GM18951 (cell line): Measurements from ENCODE around the gene REL.
"Not testable (repeated sequence)": the region's sequence is repeated elsewhere in the genome, so short reads cannot be mapped to it uniquely, and the experiment has no call there.

Source experiments
- POLR2A ChIP-seq: IDR thresholded peaks from 4 replicates; pipeline ENCODE4 v1.6.1; 2011; ENCODE audit warnings: mild to moderate bottlenecking; ENCODE audit not compliant: insufficient read length, insufficient read depth; ENCODE audit errors: extremely low read depth
- in situ Hi-C: fragments of 300-500 bp; cut with MboI; formaldehyde crosslinking; loops from one replicate; pipeline ENCODE4 v1.12.0; 2022; ENCODE audit warnings: low sequenced_read_pairs, mixed read lengths, inconsistent platforms; ENCODE audit not compliant: unreplicated experiment

The REL gene

GRCh38 chr2:60884800-60885199 is 3.4 kb downstream of the REL start:
- TF ChIP-seq POLR2A: no peak
- in situ Hi-C loops: no loop called here

GRCh38 chr2:60885683-60886082 is 4.3 kb downstream of the REL start:
- no peak for TF ChIP-seq POLR2A
- in situ Hi-C loops: no loop called here

- in situ Hi-C loops: no loop called here
- TF ChIP-seq POLR2A: no peak
Observed at GRCh38 chr2:60886991-60887390, 5.6 kb downstream of the REL start.

GRCh38 chr2:60888853-60889252 is 7.5 kb downstream of the REL start:
- no peak for TF ChIP-seq POLR2A
- in situ Hi-C loops: no loop called here

GRCh38 chr2:60889581-60890392 is 8.4 kb downstream of the REL start:
- in situ Hi-C loops: not testable (repeated sequence)

GRCh38 chr2:60890393-60890707 is 9.0 kb downstream of the REL start:
- TF ChIP-seq POLR2A: no peak
- in situ Hi-C loops: no loop called here

- in situ Hi-C loops: no loop called here
- TF ChIP-seq POLR2A: no peak
Observed at GRCh38 chr2:60891180-60891579, 9.8 kb downstream of the REL start.

GRCh38 chr2:60898567-60898966 is 17.2 kb downstream of the REL start:
- TF ChIP-seq POLR2A: no peak
- in situ Hi-C loops: no loop called here

- TF ChIP-seq POLR2A: no peak
- in situ Hi-C loops: no loop called here
Observed at GRCh38 chr2:60899230-60899891, 18.0 kb downstream of the REL start.

GRCh38 chr2:60899892-60900249 is 18.5 kb downstream of the REL start:
- in situ Hi-C loops: no loop called here
- no peak for TF ChIP-seq POLR2A

- in situ Hi-C loops: not testable (repeated sequence)
Observed at GRCh38 chr2:60901296-60901695, 19.9 kb downstream of the REL start.

- in situ Hi-C loops: not testable (repeated sequence)
Observed at GRCh38 chr2:60905867-60906266, 24.5 kb downstream of the REL start.

GRCh38 chr2:60906395-60906794 is 25.0 kb downstream of the REL start:
- in situ Hi-C loops: no loop called here
- no peak for TF ChIP-seq POLR2A

- no peak for TF ChIP-seq POLR2A
Observed at GRCh38 chr2:60907329-60907728, 26.0 kb downstream of the REL start.

GRCh38 chr2:60925994-60926740 is 44.8 kb downstream of the REL start:
- TF ChIP-seq POLR2A: no peak
- in situ Hi-C loops: no loop called here

More at GRCh38 chr2:60907329-60907728, 26.0 kb downstream of the REL start:
- in situ Hi-C loops: no loop called here
